Choroid plexus epithelial cell (primary cell): ENCODE results near the gene NKD2.

Source experiments
- DNase-seq: peaks from one replicate; pipeline ENCODE4 v3.0.0-alpha.2; 2010; ENCODE audit warnings: low read depth
- H3K4me3 ChIP-seq: 2 replicates; pipeline ENCODE4 v1.5.1; 2011; ENCODE audit warnings: low read depth, mild to moderate bottlenecking, control low read depth, low read length, moderate library complexity
- TF ChIP-seq, protein P1 (sequence below): conservative IDR thresholded peaks from 2 replicates; pipeline ENCODE4 v1.5.1; 2011; ENCODE audit warnings: low read depth, mild to moderate bottlenecking, control low read depth, inconsistent platforms, low read length, moderate library complexity

Gene NKD2

DNA sequence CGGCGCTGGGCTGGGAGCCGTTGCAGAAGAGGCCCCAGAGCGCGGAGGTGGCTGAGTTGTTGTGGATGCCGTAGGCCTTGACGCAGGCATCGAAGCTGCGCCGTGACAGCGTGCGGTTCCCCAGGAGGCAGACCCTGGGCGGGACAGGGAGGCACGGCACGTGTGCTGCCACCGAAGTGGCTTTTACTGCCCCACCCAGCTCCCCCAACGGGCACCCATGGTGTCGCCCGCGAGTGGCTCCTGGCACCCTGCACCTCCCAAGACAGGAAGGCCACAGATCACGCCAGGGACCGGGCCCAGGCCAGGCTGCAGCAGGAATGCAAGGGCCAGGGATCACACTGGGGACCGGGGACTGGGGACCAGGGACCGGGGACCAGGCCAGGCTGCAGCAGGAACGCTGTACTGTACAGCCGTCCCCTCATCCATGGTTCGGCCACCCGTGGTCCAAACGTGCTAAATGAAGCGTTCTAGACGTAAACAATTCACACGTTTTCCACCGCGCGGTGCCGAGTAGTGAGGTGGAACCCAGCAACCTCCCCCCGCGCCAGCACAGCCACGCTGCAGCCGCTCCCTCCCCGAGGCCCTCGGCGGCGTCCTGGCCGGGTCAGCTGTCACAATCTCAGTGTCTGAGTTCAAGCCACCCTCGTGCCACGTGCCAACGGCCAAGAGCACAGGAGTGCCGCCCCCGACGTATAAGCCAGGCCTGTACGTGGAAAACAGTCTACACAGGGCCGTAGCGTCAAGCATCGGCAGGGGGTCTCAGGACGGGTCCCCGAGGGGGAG, 75.4 kb downstream of the NKD2 start:
- TF ChIP-seq, protein P1, sequence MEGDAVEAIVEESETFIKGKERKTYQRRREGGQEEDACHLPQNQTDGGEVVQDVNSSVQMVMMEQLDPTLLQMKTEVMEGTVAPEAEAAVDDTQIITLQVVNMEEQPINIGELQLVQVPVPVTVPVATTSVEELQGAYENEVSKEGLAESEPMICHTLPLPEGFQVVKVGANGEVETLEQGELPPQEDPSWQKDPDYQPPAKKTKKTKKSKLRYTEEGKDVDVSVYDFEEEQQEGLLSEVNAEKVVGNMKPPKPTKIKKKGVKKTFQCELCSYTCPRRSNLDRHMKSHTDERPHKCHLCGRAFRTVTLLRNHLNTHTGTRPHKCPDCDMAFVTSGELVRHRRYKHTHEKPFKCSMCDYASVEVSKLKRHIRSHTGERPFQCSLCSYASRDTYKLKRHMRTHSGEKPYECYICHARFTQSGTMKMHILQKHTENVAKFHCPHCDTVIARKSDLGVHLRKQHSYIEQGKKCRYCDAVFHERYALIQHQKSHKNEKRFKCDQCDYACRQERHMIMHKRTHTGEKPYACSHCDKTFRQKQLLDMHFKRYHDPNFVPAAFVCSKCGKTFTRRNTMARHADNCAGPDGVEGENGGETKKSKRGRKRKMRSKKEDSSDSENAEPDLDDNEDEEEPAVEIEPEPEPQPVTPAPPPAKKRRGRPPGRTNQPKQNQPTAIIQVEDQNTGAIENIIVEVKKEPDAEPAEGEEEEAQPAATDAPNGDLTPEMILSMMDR = no peak
- no peak overlapping the region for H3K4me3 ChIP-seq
- no peak for DNase-seq

GRCh38 chr5:1085391-1085790, 76.8 kb downstream of the NKD2 start:
- DNase-seq = no peak
- no peak overlapping the region for H3K4me3 ChIP-seq
- TF ChIP-seq, protein P1 = no peak

DNA sequence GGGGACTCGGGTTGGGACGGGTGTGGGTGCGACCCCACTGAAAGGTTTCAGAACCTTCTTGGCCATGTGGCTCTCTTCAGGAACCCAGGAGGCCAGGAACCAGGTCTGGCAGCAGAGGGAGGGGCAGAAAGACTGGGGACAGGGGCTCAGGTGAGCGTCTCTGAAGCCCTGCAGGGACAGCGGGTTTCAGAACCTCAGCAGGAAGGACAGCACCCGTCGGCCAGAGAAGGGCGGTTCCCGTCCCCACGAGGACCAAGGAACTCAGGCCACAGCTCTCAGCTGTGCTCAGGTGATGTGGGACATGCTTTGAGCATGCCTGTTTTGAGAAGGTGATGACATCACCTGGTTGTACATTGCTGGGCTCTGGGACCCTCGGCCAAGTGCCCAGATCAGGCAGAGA, 77.5 kb downstream of the NKD2 start:
- DNase-seq = no peak
- TF ChIP-seq, protein P1 = no peak
- H3K4me3 ChIP-seq = no peak overlapping the region

- H3K4me3 ChIP-seq = no peak overlapping the region
- TF ChIP-seq, protein P1 = no peak
- no peak for DNase-seq
Measured at GRCh38 chr5:1086871-1087270, 78.3 kb downstream of the NKD2 start.

GRCh38 chr5:1087428-1087827, 78.8 kb downstream of the NKD2 start:
- TF ChIP-seq, protein P1 = no peak
- no peak overlapping the region for H3K4me3 ChIP-seq
- no peak for DNase-seq

DNA sequence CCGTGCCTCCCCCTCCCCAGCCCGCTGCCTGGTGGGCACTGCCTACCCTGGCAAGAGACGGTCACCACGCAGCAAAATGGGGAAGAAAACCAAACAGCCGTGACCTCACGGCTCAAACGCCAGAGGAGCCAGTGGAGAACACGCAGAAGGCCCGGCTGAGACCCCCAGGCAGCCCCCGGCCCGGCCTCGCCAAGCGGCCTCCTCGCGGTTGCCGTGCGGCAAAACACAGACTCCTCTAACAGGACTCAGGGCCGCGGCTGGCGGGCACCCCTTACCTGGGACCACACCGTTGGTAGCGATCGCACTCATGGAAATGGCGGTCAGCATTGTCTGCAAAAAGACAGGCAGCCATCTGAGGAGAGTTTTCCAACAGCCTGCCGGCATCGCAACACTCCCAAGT, 79.4 kb downstream of the NKD2 start:
- no peak for DNase-seq
- no peak overlapping the region for H3K4me3 ChIP-seq
- TF ChIP-seq, protein P1 = no peak
